ENCODE measurements around the gene ARHGAP10. TPM values are rescaled to one million over a fixed set of nuclear protein-coding genes. Genes with fewer than 3 reads are reported as not detected.

The ARHGAP10 gene
- total RNA-seq, 2 donors from 2014 or later: 23.9 to 28.7 TPM

- intact Hi-C loops (cut with DNase I): no loop called here
- DNase-seq: no peak
- H3K27ac ChIP-seq: no peak overlapping the region
- no peak for ATAC-seq
- peaks cover 12% of the 10 kb centered on the region for H3K4me1 ChIP-seq
- TF ChIP-seq POLR2A (IDR thresholded peaks at IDR 0.05): no peak
- H3K27me3 ChIP-seq: no peaks in the 10 kb centered on the region
- WGBS, 2 donors: 50 to 67% methylated on average over 8 of the region's 8 CpGs
- H3K4me3 ChIP-seq: no peak overlapping the region
- H3K36me3 ChIP-seq (replicated peaks in 1 of 2; ENCODE audit: insufficient read depth in 1 of 2, low read depth in 2 of 2): no peaks in the 10 kb centered on the region
- no peaks in the 10 kb centered on the region for H3K9me3 ChIP-seq
These were observed 329.9 kb downstream of the ARHGAP10 start for GRCh38 chr4:148061795-148062194.

- H3K9me3 ChIP-seq: no peaks in the 10 kb centered on the region
- intact Hi-C loops (cut with DNase I): no loop called here
- 89 to 93% methylated on average over 10 of the region's 10 CpGs for WGBS, 2 donors
- ATAC-seq (no peak), DNase-seq (no peak)
- H3K27me3 ChIP-seq: no peaks in the 10 kb centered on the region
- no peak overlapping the region for H3K27ac ChIP-seq
- TF ChIP-seq POLR2A (IDR thresholded peaks at IDR 0.05) (no peak), CTCF (IDR thresholded peaks at IDR 0.05) (no peak)
- peaks cover 12% of the 10 kb centered on the region for H3K4me1 ChIP-seq
- no peaks in the 10 kb centered on the region for H3K36me3 ChIP-seq (replicated peaks in 1 of 2; ENCODE audit: insufficient read depth in 1 of 2, low read depth in 2 of 2)
- H3K4me3 ChIP-seq: no peak overlapping the region
These were observed 330.5 kb downstream of the ARHGAP10 start for GRCh38 chr4:148062301-148062950.

- H3K4me3 ChIP-seq: no peak overlapping the region
- ATAC-seq: no peak
- intact Hi-C loops (cut with DNase I): no loop called here
- no peaks in the 10 kb centered on the region for H3K9me3 ChIP-seq
- no peak overlapping the region for H3K27ac ChIP-seq
- H3K36me3 ChIP-seq (replicated peaks in 1 of 2; ENCODE audit: insufficient read depth in 1 of 2, low read depth in 2 of 2): no peaks in the 10 kb centered on the region
- DNase-seq: no peak
- no peak for TF ChIP-seq POLR2A (IDR thresholded peaks at IDR 0.05)
- no peak for TF ChIP-seq CTCF (IDR thresholded peaks at IDR 0.05)
- H3K27me3 ChIP-seq: no peaks in the 10 kb centered on the region
- H3K4me1 ChIP-seq: peaks cover 10% of the 10 kb centered on the region
- 93% methylated on average over 9 of the region's 9 CpGs for WGBS, 2 donors
These were observed 332.6 kb downstream of the ARHGAP10 start for GRCh38 chr4:148064451-148064850.

GRCh38 chr4:148065075-148065474, 333.2 kb downstream of the ARHGAP10 start:
- Histone ChIP-seq H3K4me1 (peaks cover 10% of the 10 kb centered on the region), H3K9me3 (no peaks in the 10 kb centered on the region), H3K27ac (no peak overlapping the region), H3K4me3 (no peak overlapping the region), H3K27me3 (no peaks in the 10 kb centered on the region), H3K36me3 (replicated peaks in 1 of 2; ENCODE audit: insufficient read depth in 1 of 2, low read depth in 2 of 2) (no peaks in the 10 kb centered on the region)
- intact Hi-C loops (cut with DNase I): no loop called here
- DNase-seq (no peak), ATAC-seq (no peak)
- WGBS, 2 donors: 76 to 86% methylated on average over 5 of the region's 5 CpGs
- TF ChIP-seq CTCF (IDR thresholded peaks at IDR 0.05): no peak
- TF ChIP-seq POLR2A (IDR thresholded peaks at IDR 0.05): no peak

GRCh38 chr4:148067301-148067916, 335.5 kb downstream of the ARHGAP10 start:
- H3K27me3 ChIP-seq: no peaks in the 10 kb centered on the region
- H3K9me3 ChIP-seq: no peaks in the 10 kb centered on the region
- no peak overlapping the region for H3K4me3 ChIP-seq
- no peak overlapping the region for H3K27ac ChIP-seq
- TF ChIP-seq POLR2A (IDR thresholded peaks at IDR 0.05) (no peak), CTCF (IDR thresholded peaks at IDR 0.05) (no peak)
- DNase-seq: no peak
- H3K4me1 ChIP-seq: peaks cover 6% of the 10 kb centered on the region
- intact Hi-C loops (cut with DNase I): no loop called here
- ATAC-seq: no peak
- no peaks in the 10 kb centered on the region for H3K36me3 ChIP-seq (replicated peaks in 1 of 2; ENCODE audit: insufficient read depth in 1 of 2, low read depth in 2 of 2)
- 83 to 97% methylated on average over 5 to 6 of the region's 6 CpGs for WGBS, 2 donors
